MG63 (cell line): ENCODE data around the gene GLYATL3. TPM values are rescaled to one million over a fixed set of nuclear protein-coding genes. Genes with fewer than 3 reads are reported as not detected.
"Not testable (repeated sequence)": the region's sequence is repeated elsewhere in the genome, so short reads cannot be mapped to it uniquely, and the experiment has no call there.

Source experiments
- DNase-seq: peaks from one replicate; pipeline ENCODE4 v3.0.0-alpha.2; 2020
- H3K27me3 ChIP-seq: fragments of 250-450 bp; sonication (Bioruptor Pico); 2 replicates; pipeline ENCODE4 v1.5.1; 2020; ENCODE audit warnings: mild to moderate bottlenecking, moderate library complexity
- H3K36me3 ChIP-seq: fragments of 250-450 bp; sonication (Bioruptor Pico); 2 replicates; pipeline ENCODE4 v1.5.1; 2020; ENCODE audit warnings: mild to moderate bottlenecking, moderate library complexity
- H3K4me3 ChIP-seq: fragments of 250-450 bp; sonication (Bioruptor Pico); 2 replicates; pipeline ENCODE4 v1.5.1; 2020; ENCODE audit warnings: mild to moderate bottlenecking, moderate library complexity
- H3K9me3 ChIP-seq: fragments of 250-450 bp; sonication (Bioruptor Pico); 2 replicates; pipeline ENCODE4 v1.5.1; 2020; ENCODE audit warnings: mild to moderate bottlenecking, moderate library complexity
- total RNA-seq: library from RNA; depleted of rRNA; stranded (reverse); fragments of >200 nt; shearing (Covaris generic); gene quantifications from 2 replicates; pipeline ENCODE4 v1.2.3, GENCODE V29; 2014; ENCODE audit warnings: low replicate concordance; rRNA removed

GLYATL3 gene
- total RNA-seq = 1.6 TPM in 1 of 2 replicates, not detected in the other

DNA sequence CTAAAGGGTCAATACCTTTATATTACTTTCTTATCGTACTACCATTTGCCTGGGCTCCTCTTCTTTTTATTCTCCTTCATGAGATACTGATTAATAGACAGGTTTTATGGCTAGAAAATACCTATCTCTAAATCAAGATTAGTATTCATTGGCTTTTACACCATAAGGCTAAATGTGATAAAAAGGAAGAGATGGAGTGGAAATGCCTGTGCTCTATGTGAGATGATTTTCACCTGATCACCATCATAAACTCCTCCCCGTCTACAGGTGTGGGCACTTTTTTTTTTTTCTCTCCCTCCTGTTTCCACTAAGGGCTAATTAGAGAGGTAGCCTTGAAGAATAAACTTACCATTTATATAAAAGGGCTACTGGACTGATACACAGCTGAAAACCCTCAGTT is at the start of gene GLYATL3:
GLYATL3 (plus strand) TSS at position 301 of the 400 bp plus-strand sequence. CDS start 12,068 bp downstream, outside the sequence.
- Histone ChIP-seq H3K4me3 (no peak within 1 kb of the TSS), H3K27me3 (no peaks in the 10 kb centered on the region), H3K9me3 (no peaks in the 10 kb centered on the region), H3K36me3 (peaks cover 12% of the 10 kb centered on the region; the same call in 1 of the 2 replicates)
- DNase-seq = no peak

DNA sequence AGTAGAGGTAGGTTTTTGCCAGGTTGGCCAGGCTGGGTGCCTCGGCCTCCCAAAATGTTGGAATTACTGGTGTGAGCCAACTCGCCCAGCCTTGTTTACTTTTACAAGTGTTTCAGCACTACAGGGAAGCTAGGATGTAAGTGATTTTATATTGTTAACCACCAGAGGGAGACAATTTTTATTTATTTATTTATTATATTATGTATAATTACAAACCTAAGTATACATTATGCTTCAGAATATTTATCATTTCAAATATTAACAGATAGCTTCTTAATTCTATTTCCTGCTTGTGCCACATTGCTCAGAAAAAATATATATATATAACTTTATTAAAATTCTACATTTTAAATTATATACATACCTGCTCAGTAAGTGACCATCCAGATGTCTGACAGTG is 46.5 kb upstream of the GLYATL3 start:
- H3K36me3 ChIP-seq = peaks cover 5% of the 10 kb centered on the region
- H3K4me3 ChIP-seq = no peak overlapping the region
- no peaks in the 10 kb centered on the region for H3K27me3 ChIP-seq
- no peaks in the 10 kb centered on the region for H3K9me3 ChIP-seq
- DNase-seq = no peak

DNA sequence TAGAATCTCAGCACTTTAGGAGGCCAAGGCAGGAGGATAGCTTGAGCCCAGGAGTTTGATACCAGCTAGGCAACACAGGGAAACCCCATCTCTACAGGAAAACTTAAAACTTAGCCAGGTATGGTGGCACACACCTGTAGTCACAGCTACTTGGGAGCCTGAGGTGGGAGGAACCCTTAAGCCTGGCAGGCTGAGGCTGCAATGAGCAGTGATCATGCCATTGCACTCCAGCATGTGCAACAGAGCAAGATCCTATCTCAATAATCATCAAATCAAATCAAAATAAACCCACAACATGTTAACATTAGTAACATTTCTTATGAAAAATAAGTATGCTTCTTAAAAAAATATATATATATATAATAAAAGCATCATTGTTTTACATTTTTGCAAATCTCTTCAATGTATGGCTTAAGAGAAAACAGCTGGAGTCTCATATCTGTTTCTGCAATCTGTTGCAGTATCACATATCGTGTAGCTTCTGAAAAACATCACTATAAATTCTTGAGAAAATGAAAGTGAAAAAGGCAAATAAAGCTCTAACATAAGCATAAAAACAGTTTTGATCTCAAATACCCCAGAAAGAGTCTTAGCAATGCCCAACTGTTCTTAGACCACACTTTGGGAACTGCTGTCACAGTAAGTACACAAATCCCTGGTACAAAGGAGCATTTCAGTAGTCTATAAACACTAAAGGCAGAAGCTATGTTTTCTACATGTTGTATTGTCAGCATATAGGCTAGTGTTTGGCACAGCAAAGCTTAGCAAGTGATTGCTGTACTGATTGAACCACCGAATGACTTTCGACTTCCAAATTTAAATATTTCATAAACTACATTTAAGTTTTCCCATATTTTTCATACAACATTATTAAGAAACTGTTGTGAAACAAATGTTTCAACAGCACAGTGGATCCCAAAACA is 44.7 kb upstream of the GLYATL3 start:
- peaks cover 3% of the 10 kb centered on the region; the same call in 1 of the 2 replicates for H3K36me3 ChIP-seq
- no peaks in the 10 kb centered on the region for H3K27me3 ChIP-seq
- no peak for DNase-seq
- H3K4me3 ChIP-seq = no peak overlapping the region
- H3K9me3 ChIP-seq = no peaks in the 10 kb centered on the region

DNA sequence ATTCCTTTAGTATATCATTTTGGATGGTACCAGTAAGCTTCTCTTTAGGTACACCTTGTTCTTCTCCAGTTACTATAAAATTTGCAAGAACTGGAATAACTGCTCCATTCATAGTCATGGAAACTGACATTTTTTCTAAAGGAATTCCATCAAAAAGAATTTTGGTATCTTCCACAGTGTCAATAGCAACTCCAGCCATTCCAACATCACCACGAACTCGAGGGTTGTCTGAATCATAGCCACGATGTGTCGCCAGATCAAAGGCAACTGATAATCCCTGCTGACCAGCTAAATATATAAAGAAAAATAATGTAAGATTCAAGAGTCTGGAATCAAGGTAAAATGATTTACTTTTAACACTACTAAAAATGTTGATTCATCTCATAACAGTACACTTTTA is 42.0 kb upstream of the GLYATL3 start:
- Histone ChIP-seq H3K36me3 (peaks cover 3% of the 10 kb centered on the region; the same call in 1 of the 2 replicates), H3K4me3 (no peak overlapping the region), H3K27me3 (no peaks in the 10 kb centered on the region), H3K9me3 (no peaks in the 10 kb centered on the region)
- DNase-seq = no peak

DNA sequence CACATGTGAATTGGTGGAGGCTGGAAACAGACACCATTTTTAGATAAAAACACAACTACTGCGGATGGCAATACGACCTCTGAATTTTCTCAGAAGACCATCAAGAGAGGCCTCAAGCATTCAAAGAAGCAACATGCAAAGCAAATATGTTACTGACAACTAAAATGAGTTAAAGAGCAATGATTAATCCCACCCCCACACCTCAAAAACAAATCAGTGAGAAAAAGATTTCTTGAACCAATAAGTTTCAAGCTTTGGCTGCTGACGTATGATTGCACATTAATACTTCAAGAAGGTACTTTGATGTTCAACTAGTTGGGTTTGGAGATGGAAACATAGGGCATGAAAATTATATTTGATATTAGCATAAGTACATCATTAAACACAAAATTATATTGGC is 37.7 kb upstream of the GLYATL3 start:
- Histone ChIP-seq H3K4me3 (peak overlapping the region; percentile 94), H3K9me3 (no peaks in the 10 kb centered on the region), H3K36me3 (peaks cover 3% of the 10 kb centered on the region; the same call in 1 of the 2 replicates), H3K27me3 (no peaks in the 10 kb centered on the region)
- no peak for DNase-seq

DNA sequence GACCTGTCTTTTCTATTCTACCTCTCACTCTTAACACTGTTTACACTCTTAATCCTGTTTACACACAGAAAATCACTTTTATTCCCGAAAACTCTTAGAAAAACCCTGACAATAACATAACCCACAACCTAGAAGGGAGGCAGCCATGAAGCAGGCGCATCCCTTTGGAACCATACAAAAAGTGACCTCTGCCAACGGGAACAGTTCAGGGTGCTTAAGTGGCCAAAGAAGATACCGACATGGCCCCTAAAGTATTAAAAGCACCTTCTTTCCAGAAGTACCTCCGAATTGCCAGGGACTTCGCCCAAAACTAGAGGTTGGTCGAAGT is 37.2 kb upstream of the GLYATL3 start:
- Histone ChIP-seq H3K4me3 (peak overlapping the region; percentile 94), H3K9me3 (no peaks in the 10 kb centered on the region), H3K36me3 (peaks cover 2% of the 10 kb centered on the region; the same call in 1 of the 2 replicates), H3K27me3 (no peaks in the 10 kb centered on the region)
- no peak for DNase-seq

DNA sequence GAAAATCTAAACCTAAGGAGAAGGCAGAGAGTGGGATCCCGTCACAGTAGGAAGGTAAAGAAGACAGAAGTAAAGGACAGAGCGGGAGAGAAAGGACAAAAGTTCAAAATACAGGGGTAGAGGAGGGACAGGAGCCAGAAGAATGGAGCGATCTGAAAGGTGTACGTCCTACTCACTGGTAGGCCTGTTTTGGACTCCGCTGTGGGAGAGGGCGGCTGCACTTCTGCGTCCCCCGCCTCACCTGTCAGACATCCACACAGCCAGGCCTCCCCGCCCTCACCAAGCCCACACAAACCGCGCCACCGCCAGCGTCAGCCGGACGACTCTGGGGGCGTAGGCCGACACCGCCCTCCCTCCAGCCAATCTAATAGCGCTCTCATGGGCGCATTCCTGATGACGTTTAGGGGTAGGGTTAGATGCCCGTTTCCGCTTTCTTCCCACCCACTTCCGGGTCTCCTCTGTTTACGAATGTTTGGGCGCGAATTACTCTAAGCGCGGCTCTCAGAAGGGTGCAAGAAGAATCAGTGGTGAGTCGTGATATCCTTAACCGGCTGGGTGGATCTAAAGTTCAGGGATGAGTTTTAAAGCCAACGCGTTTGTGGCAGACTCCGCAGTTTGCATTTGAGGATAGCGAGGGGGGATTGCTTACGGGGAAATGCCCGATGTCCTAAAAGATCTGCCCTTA is 36.7 kb upstream of the GLYATL3 start, which contains the start of the genes CENPQ and MMUT:
CENPQ (plus strand) TSS at position 444 of the 685 bp plus-strand sequence. CDS start 6,807 bp downstream, outside the sequence.
MMUT (minus strand) TSS at position 327 of the 685 bp plus-strand sequence. CDS start 3,787 bp downstream, outside the sequence.
- Histone ChIP-seq H3K36me3 (no peaks in the 10 kb centered on the region), H3K9me3 (no peaks in the 10 kb centered on the region), H3K4me3 (peak within 1 kb of the TSS; percentile 94), H3K27me3 (no peaks in the 10 kb centered on the region)
- peak; percentile 96 for DNase-seq

DNA sequence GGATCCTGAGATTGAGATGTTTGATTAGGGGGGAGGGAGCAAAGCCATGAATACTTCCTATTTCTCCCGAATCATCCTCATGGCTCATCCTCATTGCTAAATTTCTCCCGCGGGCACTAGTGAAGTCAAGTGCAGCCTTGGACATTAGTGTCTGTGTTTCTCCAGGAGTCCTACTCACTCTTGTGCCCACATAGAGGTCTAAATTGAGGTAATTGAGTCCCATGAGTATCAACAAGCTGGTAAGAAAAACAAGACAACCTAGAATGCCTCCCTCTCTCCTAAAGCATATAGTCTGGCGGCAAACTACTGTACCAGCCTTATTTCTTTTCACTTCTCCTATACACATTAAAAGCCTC is 36.1 kb upstream of the GLYATL3 start:
- H3K27me3 ChIP-seq = no peaks in the 10 kb centered on the region
- DNase-seq = no peak
- no peaks in the 10 kb centered on the region for H3K36me3 ChIP-seq
- no peaks in the 10 kb centered on the region for H3K9me3 ChIP-seq
- H3K4me3 ChIP-seq = peak overlapping the region; percentile 94

DNA sequence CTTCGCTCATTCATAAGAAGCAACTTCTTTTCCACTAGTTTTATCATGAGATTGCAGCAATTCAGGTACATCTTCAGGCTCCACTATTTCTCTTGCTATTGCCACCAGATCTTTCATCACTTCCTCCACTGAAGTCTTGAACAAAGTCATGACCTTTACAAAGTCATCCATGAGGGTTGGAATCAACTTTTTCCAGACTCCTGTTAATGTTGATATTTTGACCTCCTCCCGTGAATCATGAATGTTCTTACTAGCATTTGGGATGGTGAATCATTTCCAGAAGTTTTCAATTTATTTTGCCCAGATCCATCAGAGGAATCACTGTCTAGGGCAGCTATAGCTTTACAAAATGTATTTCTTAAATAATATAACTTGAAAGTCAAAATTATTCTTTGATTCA is 35.0 kb upstream of the GLYATL3 start:
- DNase-seq = no peak
- Histone ChIP-seq H3K9me3 (no peaks in the 10 kb centered on the region), H3K27me3 (no peaks in the 10 kb centered on the region), H3K4me3 (peak overlapping the region; percentile 94; the same call in 1 of the 2 replicates), H3K36me3 (no peaks in the 10 kb centered on the region)

DNA sequence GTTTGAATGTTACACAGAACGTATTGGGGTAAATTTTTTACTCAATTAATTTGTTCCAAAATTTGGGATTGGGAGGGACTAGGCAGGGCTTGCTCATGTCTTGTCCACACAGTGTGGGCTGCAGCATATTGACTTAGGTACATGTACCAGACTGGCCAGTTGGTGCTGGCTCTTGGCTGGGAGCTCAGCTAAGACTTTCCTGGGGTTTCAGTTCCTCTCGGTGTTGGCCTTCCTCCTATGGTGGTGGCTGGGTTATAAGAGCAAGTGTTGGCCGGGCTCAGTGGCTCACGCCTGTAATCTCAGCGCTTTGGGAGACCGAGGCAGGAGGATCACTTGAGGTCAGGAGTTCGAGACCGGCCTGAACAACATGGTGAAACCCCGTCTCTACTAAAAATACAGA is 31.7 kb upstream of the GLYATL3 start:
- H3K27me3 ChIP-seq = no peaks in the 10 kb centered on the region
- peaks cover 27% of the 10 kb centered on the region for H3K36me3 ChIP-seq
- no peaks in the 10 kb centered on the region for H3K9me3 ChIP-seq
- H3K4me3 ChIP-seq = no peak overlapping the region
- DNase-seq = no peak

DNA sequence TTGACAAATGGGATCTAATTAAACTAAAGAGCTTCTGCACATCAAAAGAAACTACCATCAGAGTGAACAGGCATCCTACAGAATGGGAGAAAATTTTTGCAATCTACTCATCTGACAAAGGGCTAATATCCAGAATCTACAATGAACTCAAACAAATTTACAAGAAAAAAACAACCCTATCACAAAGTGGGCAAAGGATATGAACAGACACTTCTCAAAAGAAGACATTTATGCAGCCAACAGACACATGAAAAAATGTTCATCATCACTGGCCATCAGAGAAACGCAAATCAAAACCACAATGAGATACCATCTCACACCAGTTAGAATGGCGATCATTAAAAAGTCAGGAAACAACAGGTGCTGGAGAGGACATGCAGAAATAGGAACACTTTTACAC is 23.2 kb upstream of the GLYATL3 start:
- peaks cover 52% of the 10 kb centered on the region for H3K36me3 ChIP-seq
- H3K9me3 ChIP-seq, DNase-seq, H3K27me3 ChIP-seq, H3K4me3 ChIP-seq: not testable (repeated sequence)

DNA sequence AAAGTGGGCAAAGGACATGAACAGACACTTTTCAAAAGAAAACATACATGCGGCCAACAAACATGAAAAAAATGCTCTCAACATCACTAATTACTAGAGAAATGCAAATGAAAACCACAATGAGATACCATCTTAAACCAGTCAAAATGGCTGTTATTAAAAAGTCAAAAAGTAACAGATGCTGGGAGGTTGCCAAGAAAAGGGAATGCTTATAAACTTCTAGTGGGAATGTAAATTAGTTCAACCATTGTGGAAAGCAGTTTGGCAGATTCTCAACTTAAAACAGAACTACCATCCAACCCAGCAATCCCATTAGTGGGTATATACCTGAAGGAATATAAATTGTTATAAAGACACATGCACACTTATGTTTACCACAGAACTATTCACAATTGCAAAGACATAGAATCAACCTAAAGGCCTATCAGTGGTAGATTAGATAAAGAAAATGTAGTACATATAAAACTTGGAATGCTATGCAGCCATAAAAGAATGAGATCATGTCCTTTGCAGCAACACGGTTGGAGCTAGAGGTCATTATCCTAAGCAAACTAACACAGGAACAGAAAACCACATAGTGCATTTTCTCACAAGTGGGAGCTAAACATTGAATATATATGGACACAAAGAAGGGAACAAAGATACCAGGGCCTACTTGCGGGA is 20.3 kb upstream of the GLYATL3 start:
- Histone ChIP-seq H3K36me3 (peaks cover 24% of the 10 kb centered on the region), H3K4me3 (no peak overlapping the region), H3K27me3 (no peaks in the 10 kb centered on the region), H3K9me3 (no peaks in the 10 kb centered on the region)
- no peak for DNase-seq

DNA sequence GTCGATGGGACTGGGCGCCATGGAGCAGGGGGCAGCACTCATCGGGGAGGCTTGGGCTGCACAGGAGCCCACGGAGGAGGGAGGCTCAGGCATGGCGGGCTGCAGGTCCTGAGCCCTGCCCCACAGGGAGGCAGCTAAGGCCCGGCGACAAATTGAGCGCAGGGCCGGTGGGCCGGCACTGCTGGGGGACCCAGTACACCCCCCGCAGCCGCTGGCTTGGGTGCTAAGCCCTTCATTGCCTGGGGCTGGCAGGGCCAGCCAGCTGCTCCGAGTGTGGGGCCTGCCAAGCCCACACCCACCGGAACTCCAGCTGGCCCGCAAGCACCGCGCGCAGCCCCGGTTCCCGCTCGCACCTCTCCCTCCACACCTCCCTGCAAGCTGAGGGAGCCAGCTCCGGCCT is 17.9 kb upstream of the GLYATL3 start:
- H3K9me3 ChIP-seq, H3K27me3 ChIP-seq, DNase-seq, H3K4me3 ChIP-seq: not testable (repeated sequence)
- H3K36me3 ChIP-seq = peaks cover 14% of the 10 kb centered on the region

DNA sequence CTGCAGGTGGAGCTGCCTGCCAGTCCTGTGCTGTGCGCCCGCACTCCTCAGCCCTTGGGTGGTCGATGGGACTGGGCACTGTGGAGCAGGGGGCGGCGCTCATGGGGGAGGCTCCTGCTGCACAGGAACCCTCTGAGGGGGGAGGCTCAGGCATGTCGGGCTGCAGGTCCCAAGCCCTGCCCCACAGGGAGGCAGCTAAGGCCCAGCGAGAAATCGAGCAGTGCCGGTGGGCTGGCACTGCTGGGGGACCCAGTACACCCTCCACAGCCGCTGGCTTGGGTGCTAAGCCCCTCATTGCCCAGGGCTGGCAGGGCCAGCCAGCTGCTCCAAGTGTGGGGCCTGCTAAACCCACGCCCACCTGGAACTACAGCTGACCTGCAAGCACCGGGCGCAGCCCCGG is 16.3 kb upstream of the GLYATL3 start:
- not testable (repeated sequence) for H3K4me3 ChIP-seq, H3K9me3 ChIP-seq, H3K27me3 ChIP-seq, DNase-seq
- peaks cover 16% of the 10 kb centered on the region for H3K36me3 ChIP-seq

DNA sequence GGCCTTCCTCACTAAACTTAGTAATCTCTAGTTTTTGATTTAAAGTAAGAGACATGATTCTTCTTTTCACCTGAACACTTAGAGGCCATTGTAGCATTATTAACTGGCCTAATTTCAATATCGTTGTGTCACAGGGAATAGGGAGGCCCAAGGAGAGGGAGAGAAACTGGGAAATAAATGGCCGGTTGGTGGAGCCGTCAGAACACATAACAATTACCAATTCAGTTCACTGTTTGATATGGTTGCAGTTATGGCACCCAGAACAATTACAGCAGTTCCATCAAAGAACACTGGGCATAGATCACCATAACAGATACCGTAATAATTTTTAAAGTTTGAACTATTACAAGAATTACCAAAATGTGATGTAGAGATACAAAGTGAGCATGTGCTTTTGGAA is 9.1 kb upstream of the GLYATL3 start:
- Histone ChIP-seq H3K36me3 (peaks cover 47% of the 10 kb centered on the region), H3K4me3 (no peak overlapping the region), H3K9me3 (no peaks in the 10 kb centered on the region), H3K27me3 (no peaks in the 10 kb centered on the region)
- DNase-seq = no peak

DNA sequence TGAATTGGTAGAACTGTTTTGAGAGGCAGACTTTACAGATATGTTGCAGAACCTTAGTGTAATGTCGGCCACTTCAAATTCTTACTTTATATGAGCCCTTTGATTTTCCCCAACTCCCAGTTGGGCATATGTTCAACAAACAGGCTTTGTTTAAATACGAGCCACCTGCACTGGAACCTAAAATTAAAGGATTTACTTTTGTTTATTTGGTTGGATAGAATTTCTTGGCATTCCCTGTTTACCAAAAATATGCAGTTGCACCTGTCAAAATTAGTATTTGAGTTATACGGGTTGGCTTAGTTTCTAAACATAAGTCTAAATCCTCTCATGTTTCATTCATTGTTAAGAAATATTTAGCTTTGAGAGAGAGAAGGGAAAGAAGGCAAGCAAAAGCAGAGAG is 2.4 kb upstream of the GLYATL3 start:
- Histone ChIP-seq H3K27me3 (no peaks in the 10 kb centered on the region), H3K9me3 (no peaks in the 10 kb centered on the region), H3K36me3 (peaks cover 24% of the 10 kb centered on the region), H3K4me3 (no peak overlapping the region)
- DNase-seq = no peak

DNA sequence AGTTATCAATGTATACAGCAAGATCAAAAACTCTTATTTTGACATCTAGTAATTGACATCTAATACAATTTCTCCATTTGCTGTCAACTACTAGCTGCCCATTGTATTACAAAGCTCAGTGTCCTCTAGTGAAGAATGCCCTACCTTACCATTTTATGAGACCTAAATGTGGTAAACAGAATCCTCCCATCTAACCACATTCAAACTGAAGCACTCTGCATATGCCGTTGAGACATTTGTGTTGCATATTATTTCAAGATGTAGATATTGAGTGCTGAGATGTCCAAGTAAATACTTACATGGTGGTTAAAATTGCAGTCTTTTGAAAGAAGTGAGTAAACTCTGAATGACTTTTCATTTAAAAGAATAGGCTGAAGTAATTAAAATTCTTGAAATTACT is 597 bp upstream of the GLYATL3 start:
- H3K27me3 ChIP-seq = no peaks in the 10 kb centered on the region
- H3K36me3 ChIP-seq = peaks cover 15% of the 10 kb centered on the region
- H3K9me3 ChIP-seq = no peaks in the 10 kb centered on the region
- no peak for DNase-seq
- no peak overlapping the region for H3K4me3 ChIP-seq
